ENCODE measurements around the gene NKD1.

Gene NKD1

GRCh38 chr16:50675686-50676610 is 127.8 kb downstream of the NKD1 start:
- no peak for DNase-seq (ENCODE audit: low spot score)

GRCh38 chr16:50676684-50677225 is 128.6 kb downstream of the NKD1 start:
- DNase-seq (ENCODE audit: low spot score): no peak

- no peak for DNase-seq (ENCODE audit: low spot score)
Observed at GRCh38 chr16:50677351-50677750, 129.2 kb downstream of the NKD1 start.

GRCh38 chr16:50678531-50678930 is 130.3 kb downstream of the NKD1 start:
- DNase-seq (ENCODE audit: low spot score): no peak

GRCh38 chr16:50679266-50679665 is 131.1 kb downstream of the NKD1 start:
- no peak for DNase-seq (ENCODE audit: low spot score)

GRCh38 chr16:50679676-50680555 is 131.7 kb downstream of the NKD1 start:
- no peak for DNase-seq (ENCODE audit: low spot score)

GRCh38 chr16:50680556-50680893 is 132.3 kb downstream of the NKD1 start:
- DNase-seq (ENCODE audit: low spot score): no peak

GRCh38 chr16:50681021-50681885 is 133.1 kb downstream of the NKD1 start, which contains the start of gene SNX20:
Gene SNX20 (minus strand): TSS chr16:50681312. CDS start chr16:50677526, 3,786 bp downstream.
- DNase-seq (ENCODE audit: low spot score): no peak

- DNase-seq (ENCODE audit: low spot score): no peak
Observed at GRCh38 chr16:50683689-50684374, 135.6 kb downstream of the NKD1 start.

GRCh38 chr16:50684823-50685461 is 136.7 kb downstream of the NKD1 start:
- no peak for DNase-seq (ENCODE audit: low spot score)

- no peak for DNase-seq (ENCODE audit: low spot score)
Observed at GRCh38 chr16:50685462-50686063, 137.4 kb downstream of the NKD1 start.

GRCh38 chr16:50688083-50688482 is 139.9 kb downstream of the NKD1 start:
- no peak for DNase-seq (ENCODE audit: low spot score)

- no peak for DNase-seq (ENCODE audit: low spot score)
Observed at GRCh38 chr16:50688867-50689266, 140.7 kb downstream of the NKD1 start.

- DNase-seq (ENCODE audit: low spot score): no peak
Observed at GRCh38 chr16:50690177-50690576, 142.0 kb downstream of the NKD1 start.

- DNase-seq (ENCODE audit: low spot score): no peak
Observed at GRCh38 chr16:50692644-50692998, 144.4 kb downstream of the NKD1 start.

- no peak for DNase-seq (ENCODE audit: low spot score)
Observed at GRCh38 chr16:50692999-50693781, 145.0 kb downstream of the NKD1 start, which contains the start of gene NOD2. Gene NOD2 (plus strand): TSS chr16:50693606. CDS start chr16:50699496, 5,890 bp downstream.

GRCh38 chr16:50694206-50694605 is 146.0 kb downstream of the NKD1 start:
- DNase-seq (ENCODE audit: low spot score): no peak

- DNase-seq (ENCODE audit: low spot score): no peak
Observed at GRCh38 chr16:50695017-50696000, 147.1 kb downstream of the NKD1 start.
